ENCODE measurements around the gene IQCH.

GRCh38 chr15:67495585-67495984 lies 241.0 kb downstream of the IQCH start:
- TF ChIP-seq TARDBP (IDR thresholded peaks at IDR 0.05) (no peak), SIX5 (IDR thresholded peaks at IDR 0.05; ENCODE audit: borderline replicate concordance in 1 of 2, insufficient read depth in 1 of 2, low read depth in 1 of 2, low read length in 2 of 2) (no peak), SIN3A (IDR thresholded peaks at IDR 0.05; ENCODE audit: borderline replicate concordance in 2 of 2, control insufficient read depth in 1 of 2, low read depth in 2 of 2, low read length in 2 of 2) (no peak), CTCF (IDR thresholded peaks at IDR 0.05 in 2 of 3, conservative IDR thresholded peaks at IDR 0.05 in 1 of 3; ENCODE audit: insufficient read depth in 2 of 3, low read depth in 1 of 3, low read length in 3 of 3) (no peak), RFX5 (IDR thresholded peaks at IDR 0.05; ENCODE audit: low read depth, low read length) (no peak), SREBF2 (CRISPR knock-in tag; IDR thresholded peaks at IDR 0.05) (no peak), POLR2A (conservative IDR thresholded peaks at IDR 0.05) (no peak), ZNF274 (IDR thresholded peaks at IDR 0.05; ENCODE audit: borderline replicate concordance, low read depth, low read length) (no peak), RHOXF2B (CRISPR knock-in tag; conservative IDR thresholded peaks at IDR 0.05) (no peak), ARNT (IDR thresholded peaks at IDR 0.05) (no peak), SRSF1 (IDR thresholded peaks at IDR 0.05; ENCODE audit: low read depth, low read length) (no peak)

Data from K562 (cell line).